Activated CD4-positive, alpha-beta T cell treated with anti-CD3 and anti-CD28 coated beads, Interleukin-2, Interleukin-4, amounts not matched to agents 100 ng/mL and 50 ng/mL, durations not matched to agents 16 hours and 8 hours (primary cell): Measurements from ENCODE around the gene AUNIP.
"Not testable (repeated sequence)": the region's sequence is repeated elsewhere in the genome, so short reads cannot be mapped to it uniquely, and the experiment has no call there.

Experiments
- DNase-seq: peaks from one replicate; pipeline ENCODE4 v3.0.0-alpha.2; 2020; ENCODE audit warnings: low spot score

AUNIP gene

GRCh38 chr1:25864434-25864833 is 5.2 kb upstream of the AUNIP start:
- DNase-seq, result no peak

DNA sequence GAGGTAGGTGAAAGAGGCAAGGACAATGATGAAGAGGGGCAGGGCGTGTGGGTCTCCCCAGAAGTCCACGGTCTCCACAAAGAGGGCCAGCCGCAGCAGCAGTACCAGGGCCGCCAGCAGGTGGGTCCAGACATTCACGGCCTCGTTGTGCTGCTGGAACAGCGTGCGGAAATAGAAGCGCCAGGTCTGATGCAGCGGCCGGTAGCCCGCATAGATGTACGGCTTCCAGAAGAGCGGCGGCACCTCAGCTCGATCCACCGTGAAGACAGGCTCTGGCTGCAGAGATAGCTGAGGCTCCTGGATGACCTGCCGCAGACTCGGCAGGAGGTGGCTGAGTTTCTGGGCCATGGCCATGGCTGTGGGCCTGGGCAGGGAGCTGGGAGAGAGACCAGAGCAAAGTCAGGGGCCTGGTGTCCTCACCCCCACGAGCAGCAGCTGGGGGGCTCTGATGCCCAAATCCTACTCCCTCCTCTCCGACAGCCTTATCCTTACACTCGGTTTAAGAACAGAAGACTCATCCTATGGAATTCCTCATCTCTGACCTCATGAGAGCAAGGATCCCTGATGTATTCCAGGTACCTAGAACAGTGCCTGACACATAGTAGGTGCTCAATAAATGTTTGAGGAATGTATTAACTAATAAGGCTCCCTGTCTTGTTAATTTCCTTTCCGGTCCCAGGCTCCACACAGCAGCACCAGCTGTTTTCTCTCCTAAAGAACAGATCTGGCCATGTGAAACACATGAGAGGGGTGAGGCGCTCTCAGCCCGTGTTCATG is 4.4 kb upstream of the AUNIP start:
- no peak for DNase-seq

GRCh38 chr1:25862785-25863485 is 3.7 kb upstream of the AUNIP start:
- no peak for DNase-seq

DNA sequence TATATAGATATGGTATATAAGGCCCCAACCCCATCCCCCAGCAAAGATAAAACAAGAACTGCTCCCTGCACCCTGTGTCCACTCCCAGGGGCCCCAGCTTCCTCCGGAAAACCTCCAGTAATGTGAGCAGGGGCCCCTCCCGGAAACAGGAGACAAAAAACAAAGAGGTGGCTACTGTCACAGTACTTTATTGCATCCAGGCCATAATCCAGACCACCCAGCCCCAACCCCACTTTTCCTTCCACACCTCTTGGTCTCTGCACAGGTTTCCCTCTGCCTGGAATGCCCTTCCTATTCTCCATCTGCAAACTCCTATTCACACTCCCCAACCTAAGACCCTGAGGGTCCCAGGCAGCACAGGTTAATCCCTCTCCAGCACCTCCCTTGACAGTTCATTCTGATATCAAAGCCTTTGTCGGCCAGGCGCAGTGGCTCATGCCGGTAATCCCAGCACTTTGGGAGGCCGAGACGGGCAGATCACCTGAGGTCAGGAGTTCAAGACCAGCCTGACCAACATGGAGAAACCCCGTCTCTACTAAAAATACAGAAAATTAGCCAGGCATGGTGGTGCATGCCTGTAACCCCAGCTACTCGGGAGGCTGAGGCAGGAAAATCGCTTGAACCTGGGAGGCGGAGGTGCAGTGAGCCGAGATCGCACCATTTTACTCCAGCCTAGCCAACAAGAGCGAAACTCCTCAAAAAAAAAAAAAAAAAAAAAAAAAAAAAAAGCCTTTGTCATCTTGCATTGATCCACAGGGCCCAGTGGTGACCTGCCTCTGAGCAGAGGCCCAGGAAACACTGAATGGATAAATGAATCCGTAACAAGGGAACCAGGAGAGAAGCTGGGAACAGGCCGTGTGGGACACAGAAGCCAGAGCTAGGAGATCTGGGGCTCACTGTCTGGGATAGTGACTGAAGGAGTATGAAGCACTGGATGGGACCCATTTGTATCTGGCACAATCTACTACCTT is 2.3 kb upstream of the AUNIP start:
- no peak for DNase-seq

GRCh38 chr1:25858494-25858893 is 763 bp downstream of the AUNIP start:
- no peak for DNase-seq

DNA sequence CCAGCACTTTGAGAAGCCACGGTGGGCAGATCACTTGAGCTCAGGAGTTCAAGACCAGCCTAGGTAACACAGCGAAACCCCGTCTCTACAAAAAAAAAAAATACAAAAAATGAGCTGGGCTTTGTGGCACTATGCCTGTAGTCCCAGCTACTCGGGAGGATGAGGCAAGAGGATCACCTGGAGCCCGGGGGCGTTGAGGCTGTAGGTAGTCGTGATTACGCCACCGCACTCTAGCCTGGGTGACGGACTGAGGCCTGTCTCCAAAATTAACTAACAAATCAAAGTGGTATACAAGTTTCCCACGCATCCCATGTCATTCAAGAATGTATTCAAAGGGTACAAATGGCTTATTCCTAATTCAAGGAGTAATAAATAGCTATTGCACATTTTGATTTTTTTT is 2.4 kb downstream of the AUNIP start:
- DNase-seq, result no peak

GRCh38 chr1:25854554-25854953 is 4.7 kb downstream of the AUNIP start:
- no peak for DNase-seq

GRCh38 chr1:25848531-25848930 is 10.7 kb downstream of the AUNIP start:
- DNase-seq, result no peak

- no peak for DNase-seq
Observed at GRCh38 chr1:25847929-25848328, 11.3 kb downstream of the AUNIP start.

GRCh38 chr1:25845664-25846063 is 13.6 kb downstream of the AUNIP start:
- no peak for DNase-seq

- DNase-seq, result no peak
Observed at GRCh38 chr1:25844536-25845337, 14.5 kb downstream of the AUNIP start.

DNA sequence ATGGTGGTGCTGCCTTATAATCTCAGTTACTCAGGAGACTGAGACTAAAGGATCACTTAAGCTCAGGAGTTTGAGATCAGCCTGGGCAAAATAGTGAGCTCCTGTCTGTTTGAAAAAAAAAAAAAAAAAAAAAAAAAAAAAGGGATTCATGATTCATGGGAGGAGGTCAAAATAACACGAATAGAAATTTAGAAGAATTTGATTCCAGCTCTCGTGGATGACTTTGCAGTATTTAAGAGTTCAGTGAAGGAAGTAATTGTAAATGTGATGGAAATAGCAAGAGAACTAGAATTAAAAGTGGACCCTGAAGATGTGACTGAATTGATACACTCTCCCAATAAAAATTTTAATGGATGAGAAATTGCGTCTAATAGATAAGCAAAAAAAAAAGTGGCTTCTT is 15.8 kb downstream of the AUNIP start:
- no peak for DNase-seq

GRCh38 chr1:25839808-25840207 is 19.4 kb downstream of the AUNIP start:
- not testable (repeated sequence) for DNase-seq

DNA sequence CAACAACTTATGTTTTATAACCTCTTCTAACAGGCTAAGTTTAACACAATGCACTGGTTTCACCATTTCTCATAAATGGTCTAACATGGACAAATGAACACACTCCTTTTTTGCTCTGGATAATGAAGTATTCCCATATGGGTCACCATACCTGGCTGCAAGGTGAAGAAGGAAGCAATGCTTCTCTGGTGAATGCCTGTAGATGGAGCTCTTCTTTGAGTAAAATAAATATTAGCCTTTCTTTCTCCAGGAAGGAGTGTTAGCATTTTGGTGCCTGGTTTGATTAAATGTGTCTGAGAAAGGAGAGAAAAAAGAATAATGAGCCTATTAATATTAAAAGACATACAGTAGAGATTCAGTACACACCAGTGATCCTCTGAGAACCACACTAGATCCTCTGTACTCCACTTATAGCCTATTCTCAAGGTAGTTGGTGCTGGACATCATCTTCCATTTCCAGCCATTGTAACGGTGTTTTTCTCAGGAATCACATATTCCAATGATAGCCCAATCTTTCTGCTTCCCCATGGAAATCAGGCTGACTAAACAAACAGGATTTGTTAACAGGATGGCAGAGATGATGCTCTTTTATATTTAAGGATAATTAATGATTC is 21.9 kb downstream of the AUNIP start:
- DNase-seq, result no peak

DNA sequence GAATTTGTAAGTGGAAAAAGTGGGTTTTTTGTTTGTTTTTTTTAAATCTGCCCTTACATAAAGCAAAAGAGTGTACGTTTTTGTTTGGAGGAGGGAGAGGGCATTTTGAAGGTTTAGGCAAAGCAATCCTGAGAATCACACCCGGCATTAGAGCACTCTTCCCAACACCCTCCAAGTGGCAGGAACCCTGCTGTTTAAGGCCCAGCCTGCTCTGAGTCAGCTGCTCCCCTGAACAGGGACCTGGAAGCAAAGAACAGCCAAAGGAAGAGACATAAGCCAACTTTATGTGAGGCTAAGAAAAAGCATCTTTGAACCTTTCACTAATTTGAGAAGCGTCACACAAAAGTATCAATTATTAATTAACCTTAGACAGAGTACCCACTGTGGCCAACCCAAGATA is 22.6 kb downstream of the AUNIP start:
- DNase-seq, result no peak

DNA sequence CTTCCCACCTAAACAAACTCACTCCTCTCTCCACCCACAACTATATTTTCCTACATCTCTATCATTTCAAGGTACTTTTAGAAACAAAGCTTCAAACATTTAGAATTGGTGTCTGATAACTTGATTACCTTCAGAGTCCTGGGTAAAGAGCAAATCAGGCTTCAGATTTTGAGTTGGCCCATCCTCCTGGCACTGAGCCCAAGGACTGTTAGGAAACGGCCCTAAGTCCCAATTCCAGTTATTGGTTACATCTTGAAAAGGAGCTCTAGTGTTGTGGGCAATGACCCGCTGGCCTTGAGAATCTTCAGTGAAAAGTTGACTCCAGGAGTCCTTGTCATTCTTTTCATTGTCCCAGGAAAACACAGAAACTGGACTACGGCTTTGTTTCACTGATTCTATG is 24.4 kb downstream of the AUNIP start:
- no peak for DNase-seq

- DNase-seq, result no peak
Observed at GRCh38 chr1:25833158-25833557, 26.1 kb downstream of the AUNIP start.

GRCh38 chr1:25832336-25833037 is 26.8 kb downstream of the AUNIP start:
- no peak for DNase-seq

DNA sequence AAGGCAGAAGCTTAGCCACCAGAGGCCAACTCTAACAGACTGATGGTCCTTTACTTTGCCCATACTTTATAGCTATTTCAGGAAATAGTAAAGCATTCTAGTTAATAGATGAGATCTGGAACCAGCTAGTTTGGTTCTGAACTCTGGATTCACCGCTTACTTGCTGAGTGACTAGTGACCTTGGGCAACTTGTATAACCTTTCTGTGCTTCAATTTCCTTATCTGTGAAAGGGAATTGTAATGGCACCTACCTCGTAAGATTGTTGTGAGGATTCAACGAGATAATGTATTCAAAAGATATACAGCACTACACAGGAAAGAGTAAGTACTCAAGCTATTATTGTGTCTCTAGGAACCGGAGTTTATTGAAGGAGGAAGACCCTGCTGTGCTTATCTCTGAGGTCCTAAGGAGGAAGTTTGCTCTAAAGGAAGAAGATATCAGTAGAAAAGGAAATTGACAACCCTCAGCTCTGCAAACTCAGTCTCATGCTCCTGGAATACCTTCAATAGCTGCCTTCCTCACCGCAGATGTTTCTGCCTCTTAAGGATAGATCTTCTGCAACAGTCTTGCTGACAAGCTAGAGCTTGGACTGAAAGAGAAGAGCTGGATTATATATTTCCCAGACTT is 27.6 kb downstream of the AUNIP start:
- DNase-seq, result no peak

DNA sequence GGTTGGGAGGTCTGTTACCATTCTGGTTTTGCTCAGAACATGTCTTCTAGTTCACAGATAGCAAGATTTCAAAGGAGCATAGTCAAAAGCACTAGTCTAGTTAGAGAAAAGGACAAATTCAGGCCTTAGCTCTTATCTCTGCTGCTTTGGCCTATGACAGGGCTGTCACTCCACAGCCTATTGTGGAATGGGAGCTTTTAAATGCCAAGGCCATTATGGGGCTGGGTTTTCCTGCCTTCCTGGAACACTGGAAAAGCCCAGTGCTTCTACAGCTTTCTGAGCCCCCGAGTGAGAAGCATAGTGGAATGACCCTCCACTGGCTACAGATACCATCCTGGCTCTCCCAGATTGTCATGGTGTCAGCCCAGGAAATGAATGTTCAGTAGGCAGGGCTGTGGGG is 30.2 kb downstream of the AUNIP start:
- DNase-seq, result no peak
